GM21528 (cell line): ENCODE measurements around the gene HK1.
"Not testable (repeated sequence)": the region's sequence is repeated elsewhere in the genome, so short reads cannot be mapped to it uniquely, and the experiment has no call there.

Source experiments
- ATAC-seq: cut with Tn5 transposase; IDR thresholded peaks from one replicate; pipeline ENCODE4 v1.9.1; 2021; ENCODE audit warnings: mild to moderate bottlenecking, moderate library complexity; ENCODE audit not compliant: unreplicated experiment, low FRiP score

Gene HK1

GRCh38 chr10:69325637-69326523 is 47.6 kb downstream of the HK1 start:
- ATAC-seq: not testable (repeated sequence)

GRCh38 chr10:69326692-69327091 is 48.4 kb downstream of the HK1 start:
- ATAC-seq: no peak

- ATAC-seq: peak; percentile 78
Measured at GRCh38 chr10:69327463-69328379, 49.4 kb downstream of the HK1 start.

GRCh38 chr10:69328380-69328735 is 50.1 kb downstream of the HK1 start:
- ATAC-seq: no peak

- ATAC-seq: not testable (repeated sequence)
Measured at GRCh38 chr10:69328888-69329287, 50.6 kb downstream of the HK1 start.

GRCh38 chr10:69329721-69330178 is 51.5 kb downstream of the HK1 start:
- ATAC-seq: no peak

GRCh38 chr10:69331161-69331560 is 52.9 kb downstream of the HK1 start:
- no peak for ATAC-seq

- ATAC-seq: no peak
Measured at GRCh38 chr10:69332278-69333010, 54.1 kb downstream of the HK1 start.

- ATAC-seq: no peak
Measured at GRCh38 chr10:69333205-69333604, 54.9 kb downstream of the HK1 start.

GRCh38 chr10:69333865-69334301 is 55.6 kb downstream of the HK1 start:
- ATAC-seq: not testable (repeated sequence)

- no peak for ATAC-seq
Measured at GRCh38 chr10:69334302-69335062, 56.2 kb downstream of the HK1 start.

GRCh38 chr10:69335063-69335587 is 56.8 kb downstream of the HK1 start:
- ATAC-seq: no peak

GRCh38 chr10:69335613-69336012 is 57.3 kb downstream of the HK1 start:
- ATAC-seq: no peak

- no peak for ATAC-seq
Measured at GRCh38 chr10:69336952-69337295, 58.6 kb downstream of the HK1 start.

GRCh38 chr10:69337296-69338132 is 59.2 kb downstream of the HK1 start:
- ATAC-seq: no peak

GRCh38 chr10:69338133-69338456 is 59.8 kb downstream of the HK1 start:
- no peak for ATAC-seq

GRCh38 chr10:69338547-69339450 is 60.5 kb downstream of the HK1 start:
- ATAC-seq: no peak

- ATAC-seq: no peak
Measured at GRCh38 chr10:69340695-69341094, 62.4 kb downstream of the HK1 start.
